Esophagus (tissue), 2 donors: Measurements from ENCODE around the gene GLRA2. TPM values are rescaled to one million over a fixed set of nuclear protein-coding genes. Genes with fewer than 3 reads are reported as not detected.

Experiments
- H3K27ac ChIP-seq, 2 donors: one replicate each; pipeline ENCODE4 v1.5.1; 2013; ENCODE audit warnings: low read depth in 2 of 2, mild to moderate bottlenecking in 2 of 2, inconsistent platforms in 1 of 2, low read length in 1 of 2, moderate library complexity in 1 of 2
- H3K27me3 ChIP-seq, 2 donors: one replicate each; pipeline ENCODE4 v1.6.1; 2013; ENCODE audit warnings: low read length in 2 of 2, control low read depth in 1 of 2, mild to moderate bottlenecking in 1 of 2; ENCODE audit not compliant: insufficient read depth in 2 of 2, control insufficient read depth in 1 of 2
- H3K36me3 ChIP-seq, 2 donors: one replicate each; pipeline ENCODE4 v1.6.1; 2013; ENCODE audit warnings: low read length in 1 of 2; ENCODE audit not compliant: control insufficient read depth in 2 of 2, insufficient read depth in 2 of 2
- H3K4me1 ChIP-seq, 2 donors: one replicate each; pipeline ENCODE4 v1.6.1; 2013; ENCODE audit warnings: low read length in 1 of 2; ENCODE audit not compliant: control insufficient read depth in 2 of 2, insufficient read depth in 2 of 2
- H3K4me3 ChIP-seq, 2 donors: one replicate each; pipeline ENCODE4 v1.5.1; 2013; ENCODE audit warnings: low read length in 2 of 2, mild to moderate bottlenecking in 2 of 2, low read depth in 1 of 2, moderate library complexity in 1 of 2
- H3K9me3 ChIP-seq, 2 donors: one replicate each; pipeline ENCODE4 v1.6.1; 2013; ENCODE audit warnings: mild to moderate bottlenecking in 2 of 2, low read depth in 1 of 2, low read length in 1 of 2, moderate library complexity in 1 of 2; ENCODE audit not compliant: control insufficient read depth in 2 of 2, insufficient read depth in 1 of 2
- WGBS, 2 donors: extraction: QIAGEN DNeasy Blood & Tissue Kit; methylation state at CpG; one replicate each; pipeline ENCODE4 v1.1.7; 2013; 5-methylcytosine and 5-hydroxymethylcytosine counted together
- polyA plus RNA-seq, 2 donors: library from polyadenylated mRNA; stranded (reverse); fragments of 200-250 nt; gene quantifications; one replicate each; pipeline ENCODE4 v1.2.3, GENCODE V29; 2013
- donor health status: healthy with polysubstance abuse.
- donor health status: Bipolar disorder and iron deficiency.

The GLRA2 gene
- polyA plus RNA-seq, 2 donors = not detected

- H3K36me3 ChIP-seq = no peaks in the 10 kb centered on the region
- H3K27me3 ChIP-seq = no peaks in the 10 kb centered on the region
- H3K4me1 ChIP-seq = no peaks in the 10 kb centered on the region
- no peaks in the 10 kb centered on the region for H3K9me3 ChIP-seq
- WGBS, 2 donors = 29 to 41% methylated on average over 5 of the region's 5 CpGs
- H3K4me3 ChIP-seq = no peak overlapping the region
- no peak overlapping the region for H3K27ac ChIP-seq
Measured at GRCh38 chrX:14618177-14618965, 89.0 kb downstream of the GLRA2 start.

GRCh38 chrX:14630733-14631132, 101.4 kb downstream of the GLRA2 start:
- Histone ChIP-seq H3K27me3 (no peaks in the 10 kb centered on the region), H3K4me3 (no peak overlapping the region), H3K27ac (no peak overlapping the region), H3K36me3 (no peaks in the 10 kb centered on the region), H3K9me3 (no peaks in the 10 kb centered on the region), H3K4me1 (no peaks in the 10 kb centered on the region)
- 40 to 62% methylated on average over 3 of the region's 3 CpGs for WGBS, 2 donors

DNA sequence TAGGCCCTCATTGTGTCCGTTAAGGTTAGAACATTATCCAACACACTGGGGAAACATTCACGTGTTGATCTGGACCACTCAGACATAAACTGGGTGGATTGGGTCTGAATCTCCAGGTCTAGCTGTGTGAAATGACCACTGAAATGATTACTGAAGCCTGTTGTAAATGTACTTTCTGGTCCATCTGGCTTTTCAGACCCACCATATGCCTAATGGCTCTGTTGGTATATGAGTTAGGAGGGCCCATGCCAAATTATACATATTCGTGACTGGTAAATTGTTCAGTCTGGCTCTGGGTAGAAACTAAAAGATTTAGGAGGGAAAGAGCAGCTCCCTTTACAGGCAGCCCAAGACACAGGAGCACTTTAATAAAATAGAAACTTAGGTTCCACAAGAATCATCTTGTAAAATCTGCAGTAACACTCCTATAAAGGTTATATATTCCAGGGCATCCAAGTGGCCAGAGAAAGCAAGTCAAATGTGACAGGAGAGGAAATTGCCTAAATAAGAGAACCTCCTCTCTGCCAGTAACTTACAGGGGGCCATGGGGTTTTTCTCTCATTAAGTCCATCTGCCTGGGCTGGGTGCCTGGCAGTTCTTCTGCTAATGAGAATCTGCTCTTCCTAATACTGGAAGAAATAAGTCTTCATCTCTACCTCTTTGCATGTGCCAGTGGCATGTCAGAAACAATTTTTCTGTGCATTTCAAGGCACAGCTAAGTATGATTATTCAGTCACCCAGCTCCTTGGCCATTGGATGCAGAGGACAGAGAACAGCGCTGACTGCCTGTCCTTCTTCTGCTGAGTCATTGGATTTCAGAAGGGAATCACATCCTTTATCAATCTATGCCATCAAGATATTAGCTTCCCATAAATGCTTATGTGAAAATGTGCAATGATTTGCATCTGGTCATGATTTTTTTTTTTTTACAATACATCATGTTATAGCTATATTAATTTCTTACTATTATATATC, 112.6 kb downstream of the GLRA2 start:
- no peak overlapping the region for H3K27ac ChIP-seq
- H3K4me3 ChIP-seq = no peak overlapping the region
- no peaks in the 10 kb centered on the region for H3K9me3 ChIP-seq
- H3K27me3 ChIP-seq = no peaks in the 10 kb centered on the region
- no peaks in the 10 kb centered on the region for H3K4me1 ChIP-seq
- H3K36me3 ChIP-seq = no peaks in the 10 kb centered on the region
- WGBS, 2 donors = 75 to 83% methylated on average over 4 of the region's 4 CpGs

GRCh38 chrX:14660970-14661369, 131.6 kb downstream of the GLRA2 start:
- Histone ChIP-seq H3K36me3 (no peaks in the 10 kb centered on the region), H3K27me3 (no peaks in the 10 kb centered on the region), H3K4me1 (no peaks in the 10 kb centered on the region), H3K4me3 (no peak overlapping the region), H3K27ac (no peak overlapping the region), H3K9me3 (no peaks in the 10 kb centered on the region)
- 38 to 59% methylated on average over 2 of the region's 2 CpGs for whole genome bisulfite sequencing, 2 donors

- H3K4me1 ChIP-seq = no peaks in the 10 kb centered on the region
- no peaks in the 10 kb centered on the region for H3K27me3 ChIP-seq
- H3K36me3 ChIP-seq = no peaks in the 10 kb centered on the region
- no peaks in the 10 kb centered on the region for H3K9me3 ChIP-seq
- no peak overlapping the region for H3K4me3 ChIP-seq
- 62 to 70% methylated on average over 1 of the region's 1 CpG for WGBS, 2 donors
- H3K27ac ChIP-seq = no peak overlapping the region
Measured at GRCh38 chrX:14670819-14671218, 141.5 kb downstream of the GLRA2 start.

DNA sequence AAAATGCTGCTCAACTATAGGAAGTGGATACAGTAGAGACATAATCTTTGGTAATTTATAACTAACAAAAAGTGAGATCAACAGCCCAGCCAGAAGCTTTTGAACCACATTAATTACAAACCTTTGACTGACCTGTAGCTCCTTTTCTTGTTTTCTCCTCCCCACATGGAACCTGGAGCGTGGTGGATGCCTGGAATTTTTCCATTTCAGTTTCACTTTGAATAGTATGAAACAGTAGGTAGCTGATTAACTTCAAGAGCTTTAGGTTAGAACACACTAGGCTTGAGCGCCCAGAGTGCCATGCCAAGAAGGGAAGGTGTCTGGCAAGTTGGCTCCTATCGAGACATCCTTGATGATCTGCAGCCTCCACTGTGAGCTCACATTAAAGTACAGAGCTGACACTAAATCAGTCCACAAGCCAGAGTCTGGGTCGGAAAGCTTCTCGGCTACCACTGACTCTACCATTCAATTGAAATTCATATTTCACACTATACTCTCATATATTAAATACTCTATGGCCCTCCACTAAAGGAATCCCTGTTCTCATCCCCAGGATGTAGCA, 143.4 kb downstream of the GLRA2 start:
- Histone ChIP-seq H3K27ac (no peak overlapping the region), H3K4me1 (no peaks in the 10 kb centered on the region), H3K9me3 (no peaks in the 10 kb centered on the region), H3K36me3 (no peaks in the 10 kb centered on the region), H3K4me3 (no peak overlapping the region), H3K27me3 (no peaks in the 10 kb centered on the region)
- 76 to 90% methylated on average over 5 of the region's 5 CpGs for WGBS, 2 donors

GRCh38 chrX:14673236-14673635, 143.9 kb downstream of the GLRA2 start:
- WGBS, 2 donors = 87 to 91% methylated on average over 1 of the region's 1 CpG
- Histone ChIP-seq H3K4me1 (no peaks in the 10 kb centered on the region), H3K9me3 (no peaks in the 10 kb centered on the region), H3K27me3 (no peaks in the 10 kb centered on the region), H3K36me3 (no peaks in the 10 kb centered on the region), H3K4me3 (no peak overlapping the region), H3K27ac (no peak overlapping the region)

DNA sequence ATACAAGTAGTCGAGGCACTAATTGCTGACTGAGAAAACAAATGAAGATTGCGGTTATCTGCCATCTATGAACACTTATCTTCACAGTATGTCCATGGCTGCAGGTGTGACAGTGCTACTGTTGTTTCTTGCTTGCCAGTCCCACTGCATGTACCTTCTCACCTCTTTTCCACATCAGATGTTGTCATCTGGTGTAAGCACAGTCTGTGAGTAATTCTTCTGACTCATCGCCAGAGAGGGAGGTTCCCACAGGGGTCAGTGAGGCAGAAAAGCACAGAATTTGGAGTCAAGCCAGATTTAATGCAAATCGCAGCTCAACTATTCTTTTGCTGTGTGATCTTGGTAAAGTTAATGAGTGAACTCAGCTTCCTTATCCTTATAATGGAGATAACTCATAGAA, 144.4 kb downstream of the GLRA2 start:
- Histone ChIP-seq H3K4me1 (no peaks in the 10 kb centered on the region), H3K27me3 (no peaks in the 10 kb centered on the region), H3K36me3 (no peaks in the 10 kb centered on the region), H3K9me3 (no peaks in the 10 kb centered on the region), H3K27ac (no peak overlapping the region), H3K4me3 (no peak overlapping the region)
- 45 to 49% methylated on average over 4 of the region's 4 CpGs for WGBS, 2 donors

DNA sequence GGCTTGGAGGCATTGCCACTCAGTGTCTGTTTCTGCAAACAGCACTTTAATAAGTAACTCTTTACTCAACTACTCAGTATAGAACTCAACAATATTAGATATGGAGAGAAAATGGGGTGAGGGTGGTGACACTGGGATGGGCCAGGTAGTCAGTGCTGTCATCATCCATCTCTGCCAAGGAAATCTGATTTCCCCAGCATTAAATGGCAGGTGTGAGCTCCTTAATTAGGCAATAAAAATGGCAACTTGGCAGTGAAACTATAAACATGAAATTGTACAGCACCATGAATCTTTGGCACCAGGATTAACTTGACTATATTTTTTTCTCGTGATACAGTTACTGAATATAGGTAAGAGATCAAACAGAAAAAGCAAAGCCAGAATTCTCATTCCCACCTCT, 146.2 kb downstream of the GLRA2 start:
- Histone ChIP-seq H3K27me3 (no peaks in the 10 kb centered on the region), H3K4me3 (no peak overlapping the region), H3K36me3 (no peaks in the 10 kb centered on the region), H3K4me1 (no peaks in the 10 kb centered on the region), H3K9me3 (no peaks in the 10 kb centered on the region), H3K27ac (no peak overlapping the region)
- 55 to 68% methylated on average over 1 of the region's 1 CpG for WGBS, 2 donors
